Naive thymus-derived CD4-positive, alpha-beta T cell (primary cell): ENCODE data around the gene LCN6. TPM values are rescaled to one million over a fixed set of nuclear protein-coding genes. Genes with fewer than 3 reads are reported as not detected.
"Not testable (repeated sequence)": the region's sequence is repeated elsewhere in the genome, so short reads cannot be mapped to it uniquely, and the experiment has no call there.

Experiments used
- ATAC-seq: fragments of 150-1000 bp; cut with Tn5 transposase; 2 replicates; pipeline ENCODE4 v1.10.0; 2021; ENCODE audit warnings: mild to moderate bottlenecking, moderate library complexity
- CTCF ChIA-PET: fragments of 350-600 bp; sonication (Branson Sonifier 250); formaldehyde crosslinking; loops from one replicate; lab custom pipeline; 2021; ENCODE audit warnings: antibody characterized with exemption; lab: Charles Lee
- POLR2A ChIA-PET: fragments of 350-600 bp; sonication (Branson Sonifier 250); formaldehyde crosslinking; loops from one replicate; lab custom pipeline; 2021; ENCODE audit warnings: antibody characterized with exemption, inconsistent platforms; lab: Charles Lee
- DNase-seq, 9 donors: peaks; one replicate each; pipeline versions ENCODE4 v3.0.0 to v3.0.0-alpha.2; 2020 to 2022; ENCODE audit warnings: mixed read lengths in 1 of 9
- H3K27ac ChIP-seq: one replicate; pipeline ENCODE4 v1.7.0; 2013; ENCODE audit warnings: mild to moderate bottlenecking, low read depth, low read length, moderate library complexity
- H3K27me3 ChIP-seq, 2 donors: one replicate each; pipeline ENCODE4 v1.7.0; 2013; ENCODE audit warnings: low read length in 2 of 2, mild to moderate bottlenecking in 2 of 2, moderate library complexity in 2 of 2; ENCODE audit not compliant: control insufficient read depth in 2 of 2, insufficient read depth in 2 of 2
- H3K36me3 ChIP-seq, 3 experiments: 1 replicate in 2 of 3; 2 replicates in 1 of 3; pipeline ENCODE4 v1.7.0; 2013; ENCODE audit warnings: low read length in 3 of 3, mild to moderate bottlenecking in 3 of 3, moderate library complexity in 1 of 3; ENCODE audit not compliant: insufficient read depth in 3 of 3, control insufficient read depth in 2 of 3
- H3K4me1 ChIP-seq, 2 donors: one replicate each; pipeline ENCODE4 v1.7.0; 2013; ENCODE audit warnings: low read length in 2 of 2, mild to moderate bottlenecking in 2 of 2, moderate library complexity in 1 of 2; ENCODE audit not compliant: control insufficient read depth in 2 of 2, insufficient read depth in 2 of 2
- H3K4me3 ChIP-seq: 2 replicates; pipeline ENCODE4 v1.7.0; 2013; ENCODE audit warnings: mild to moderate bottlenecking, low read length
- H3K9me3 ChIP-seq, 3 experiments: 1 replicate in 2 of 3; 2 replicates in 1 of 3; pipeline ENCODE4 v1.7.0; 2013; ENCODE audit warnings: low read length in 3 of 3; ENCODE audit not compliant: control insufficient read depth in 2 of 3
- H3K27ac Mint-ChIP-seq, 9 donors: one replicate each; pipeline ENCODE4 v1.8.0; 2020 to 2022; ENCODE audit warnings: mixed read lengths in 9 of 9, mild to moderate bottlenecking in 8 of 9, moderate library complexity in 5 of 9, inconsistent platforms in 2 of 9
- H3K27me3 Mint-ChIP-seq, 5 donors: one replicate each; pipeline ENCODE4 v1.8.0; 2021 to 2022; ENCODE audit warnings: mixed read lengths in 5 of 5, mild to moderate bottlenecking in 1 of 5
- H3K36me3 Mint-ChIP-seq, 5 donors: one replicate each; pipeline ENCODE4 v1.8.0; 2020 to 2022; ENCODE audit warnings: mixed read lengths in 5 of 5, mild to moderate bottlenecking in 3 of 5, inconsistent platforms in 1 of 5
- H3K4me1 Mint-ChIP-seq, 7 donors: one replicate each; pipeline ENCODE4 v1.8.0; 2020 to 2022; ENCODE audit warnings: mixed read lengths in 7 of 7, mild to moderate bottlenecking in 3 of 7, inconsistent platforms in 1 of 7
- H3K4me3 Mint-ChIP-seq, 10 donors: one replicate each; pipeline ENCODE4 v1.8.0; 2020 to 2022; ENCODE audit warnings: mild to moderate bottlenecking in 10 of 10, mixed read lengths in 10 of 10, moderate library complexity in 6 of 10, inconsistent platforms in 2 of 10
- H3K9me3 Mint-ChIP-seq, 11 donors: one replicate each; pipeline ENCODE4 v1.8.0; 2020 to 2022; ENCODE audit warnings: mixed read lengths in 11 of 11, mild to moderate bottlenecking in 4 of 11, inconsistent platforms in 1 of 11, moderate library complexity in 1 of 11
- intact Hi-C, 2 donors: fragments of 100-400 bp; cut with micrococcal nuclease; formaldehyde crosslinking; loops; one replicate each; pipeline ENCODE4 v1.15.1; 2023
- polyA plus RNA-seq, 2 donors: library from polyadenylated mRNA; unstranded; fragments of 300-500 nt; fragmentation: Illumina TruSeq; gene quantifications; one replicate each; pipeline ENCODE4 v1.2.3, GENCODE V29; 2021
- total RNA-seq, 6 experiments: library from RNA in 5 of 6; stranded (reverse) in 5 of 6; gene quantifications; 1 replicate in 5 of 6; 2 replicates in 1 of 6; pipeline ENCODE4 v1.2.3 and lab custom pipeline; 2021 to 2026

LCN6 gene
- total and polyA plus RNA-seq, 7 experiments from 2014 or later, result not detected

- DNase-seq, H3K4me1 ChIP-seq, H3K9me3 ChIP-seq, H3K9me3 Mint-ChIP-seq, H3K4me3 Mint-ChIP-seq, ATAC-seq, H3K27ac ChIP-seq, H3K36me3 Mint-ChIP-seq, H3K27me3 ChIP-seq, H3K36me3 ChIP-seq, H3K4me3 ChIP-seq, H3K27ac Mint-ChIP-seq: not testable (repeated sequence)
- intact Hi-C loops, result loop anchor here (2.0 to 10.0 kb wide), 3 partner anchors 15 to 279 kb away; no protein-coding TSS in a partner anchor
- CTCF ChIA-PET, result interaction anchor here (0.6 to 6.3 kb wide), 4 partner anchors 25 to 454 kb away, joined by 3 to 49 read pairs (median 5); no protein-coding TSS in a partner anchor
- POLR2A ChIA-PET, result interaction anchor here (0.6 kb wide), 1 partner anchor 58 kb away, joined by 3 read pairs; no protein-coding TSS in a partner anchor
- H3K4me1 Mint-ChIP-seq, result peaks cover 5 to 23% (median 12%) of the 10 kb centered on the region in 7 donors
- peaks cover 0 to 41% (median 0%) of the 10 kb centered on the region in 5 donors for H3K27me3 Mint-ChIP-seq
Measured at GRCh38 chr9:136785565-136786355, 37.4 kb upstream of the LCN6 start.

GRCh38 chr9:136784997-136785361 is 36.7 kb upstream of the LCN6 start:
- Mint-ChIP-seq H3K4me3 (no peak overlapping the region), H3K27me3 (peaks cover 0 to 46% (median 0%) of the 10 kb centered on the region in 5 donors), H3K27ac (peak overlapping the region in 1 of 9 donors; percentile 7), H3K4me1 (peaks cover 5 to 18% (median 8%) of the 10 kb centered on the region in 7 donors), H3K9me3 (peaks cover 0 to 3% (median 0%) of the 10 kb centered on the region in 11 donors), H3K36me3 (no peaks in the 10 kb centered on the region)
- intact Hi-C loops, result loop anchor here (1.0 to 10.0 kb wide), 4 partner anchors 14 to 300 kb away; no protein-coding TSS in a partner anchor
- POLR2A ChIA-PET, result no interaction called here
- Histone ChIP-seq H3K9me3 (no peaks in the 10 kb centered on the region), H3K36me3 (no peaks in the 10 kb centered on the region), H3K27me3 (no peaks in the 10 kb centered on the region), H3K4me1 (peaks cover 0 to under 1% of the 10 kb centered on the region in 2 donors), H3K27ac (no peak overlapping the region), H3K4me3 (no peak overlapping the region)
- peak; percentile 63 for ATAC-seq
- no peak for DNase-seq
- CTCF ChIA-PET, result interaction anchor here (0.6 to 6.3 kb wide), 2 partner anchors 250 to 455 kb away, joined by 6 to 49 read pairs; no protein-coding TSS in a partner anchor

GRCh38 chr9:136784249-136784996 is 36.1 kb upstream of the LCN6 start:
- H3K36me3 ChIP-seq, result no peaks in the 10 kb centered on the region
- no peak overlapping the region for H3K4me3 Mint-ChIP-seq
- peaks cover 0 to 50% (median 0%) of the 10 kb centered on the region in 5 donors for H3K27me3 Mint-ChIP-seq
- H3K27ac ChIP-seq, result no peak overlapping the region
- no peaks in the 10 kb centered on the region for H3K27me3 ChIP-seq
- intact Hi-C loops, result loop anchor here (1.0 to 10.0 kb wide), 3 partner anchors 14 to 299 kb away; no protein-coding TSS in a partner anchor
- peaks cover 5 to 18% (median 8%) of the 10 kb centered on the region in 7 donors for H3K4me1 Mint-ChIP-seq
- H3K9me3 Mint-ChIP-seq, result peaks cover 0 to 3% (median 0%) of the 10 kb centered on the region in 11 donors
- no peaks in the 10 kb centered on the region for H3K9me3 ChIP-seq
- H3K4me1 ChIP-seq, result no peaks in the 10 kb centered on the region
- no peaks in the 10 kb centered on the region for H3K36me3 Mint-ChIP-seq
- ATAC-seq (no peak), DNase-seq (no peak)
- ChIA-PET CTCF (interaction anchor here (0.8 to 1.4 kb wide), 2 partner anchors 12 to 245 kb away, joined by 3 read pairs; no protein-coding TSS in a partner anchor), POLR2A (no interaction called here)
- H3K4me3 ChIP-seq, result no peak overlapping the region
- no peak overlapping the region for H3K27ac Mint-ChIP-seq

GRCh38 chr9:136782452-136782851 is 34.1 kb upstream of the LCN6 start:
- Histone ChIP-seq H3K36me3 (no peaks in the 10 kb centered on the region), H3K27ac (no peak overlapping the region), H3K9me3 (no peaks in the 10 kb centered on the region), H3K4me1 (no peaks in the 10 kb centered on the region), H3K27me3 (no peaks in the 10 kb centered on the region), H3K4me3 (no peak overlapping the region)
- ChIA-PET POLR2A (no interaction called here), CTCF (no interaction called here)
- no peak overlapping the region for H3K27ac Mint-ChIP-seq
- intact Hi-C loops, result loop anchor here in 1 of 2 donors (10.0 kb wide), 1 partner anchor 282 kb away; no protein-coding TSS in a partner anchor
- H3K4me1 Mint-ChIP-seq, result peaks cover 0 to 6% (median 1%) of the 10 kb centered on the region in 7 donors
- H3K4me3 Mint-ChIP-seq, result no peak overlapping the region
- no peak for ATAC-seq
- peaks cover 0 to 4% (median 0%) of the 10 kb centered on the region in 11 donors for H3K9me3 Mint-ChIP-seq
- H3K36me3 Mint-ChIP-seq, result no peaks in the 10 kb centered on the region
- H3K27me3 Mint-ChIP-seq, result peaks cover 0 to 63% (median 10%) of the 10 kb centered on the region in 5 donors
- DNase-seq, result no peak

- Mint-ChIP-seq H3K27me3 (peaks cover 5 to 50% (median 13%) of the 10 kb centered on the region in 5 donors), H3K4me1 (peaks cover 0 to 6% (median 0%) of the 10 kb centered on the region in 7 donors), H3K4me3 (no peak overlapping the region), H3K27ac (no peak overlapping the region), H3K9me3 (peaks cover 0 to 4% (median 0%) of the 10 kb centered on the region in 11 donors), H3K36me3 (no peaks in the 10 kb centered on the region)
- Histone ChIP-seq H3K4me1 (no peaks in the 10 kb centered on the region), H3K27me3 (no peaks in the 10 kb centered on the region), H3K36me3 (no peaks in the 10 kb centered on the region), H3K9me3 (no peaks in the 10 kb centered on the region), H3K27ac (no peak overlapping the region), H3K4me3 (no peak overlapping the region)
- no peak for ATAC-seq
- no peak for DNase-seq
- ChIA-PET POLR2A (interaction anchor here (1.3 kb wide), 1 partner anchor 52 kb away, joined by 3 read pairs; no protein-coding TSS in a partner anchor), CTCF (interaction anchor here (0.7 kb wide), 1 partner anchor 280 kb away, joined by 3 read pairs; no protein-coding TSS in a partner anchor)
- intact Hi-C loops, result loop anchor here in 1 of 2 donors (10.0 kb wide), 1 partner anchor 285 kb away; no protein-coding TSS in a partner anchor
Measured at GRCh38 chr9:136779808-136780207, 31.5 kb upstream of the LCN6 start.

GRCh38 chr9:136777359-136777758 is 29.0 kb upstream of the LCN6 start:
- H3K4me3 Mint-ChIP-seq, result no peak overlapping the region
- Histone ChIP-seq H3K27me3 (no peaks in the 10 kb centered on the region), H3K36me3 (no peaks in the 10 kb centered on the region), H3K9me3 (peaks cover 0 to 10% (median 0%) of the 10 kb centered on the region in 3 experiments), H3K4me1 (no peaks in the 10 kb centered on the region), H3K4me3 (no peak overlapping the region), H3K27ac (no peak overlapping the region)
- H3K27me3 Mint-ChIP-seq, result peaks cover 10 to 40% (median 13%) of the 10 kb centered on the region in 5 donors
- no peak for DNase-seq
- H3K36me3 Mint-ChIP-seq, result peaks cover 0 to 5% (median 0%) of the 10 kb centered on the region in 5 donors
- intact Hi-C loops, result no loop called here
- H3K4me1 Mint-ChIP-seq, result peaks cover 0 to 11% (median 1%) of the 10 kb centered on the region in 7 donors
- no peak overlapping the region for H3K27ac Mint-ChIP-seq
- no peak for ATAC-seq
- POLR2A ChIA-PET, result interaction anchor here (0.9 kb wide), 1 partner anchor 464 kb away, joined by 4 read pairs; the partner anchor contains the start of gene TUBB4B
- CTCF ChIA-PET, result interaction anchor here (1.2 to 2.6 kb wide), 2 partner anchors 10 to 86 kb away, joined by 5 to 12 read pairs; no protein-coding TSS in a partner anchor
- H3K9me3 Mint-ChIP-seq, result peaks cover 0 to 11% (median 5%) of the 10 kb centered on the region in 11 donors
